Lung microvascular endothelial cell (primary cell): ENCODE measurements around the gene RAD54L2. TPM values are rescaled to one million over a fixed set of nuclear protein-coding genes. Genes with fewer than 3 reads are reported as not detected.
A peak's percentile ranks its signal among the peaks of the same experiment; 100 is the strongest.
"Not testable (repeated sequence)": the region's sequence is repeated elsewhere in the genome, so short reads cannot be mapped to it uniquely, and the experiment has no call there.

Experiments used
- DNase-seq, 2 donors: peaks; one replicate each; pipeline versions ENCODE4 v3.0.0 to v3.0.0-alpha.2; 2010; ENCODE audit warnings: low read depth in 2 of 2
- total RNA-seq: library from RNA; depleted of rRNA; stranded (reverse); fragments of >200 nt; gene quantifications from 2 replicates; pipeline ENCODE4 v1.2.1, GENCODE V29; 2014

The RAD54L2 gene
- 10.5 and 14.5 TPM in 2 replicates for total RNA-seq

GRCh38 chr3:51538459-51539290 lies at the start of gene RAD54L2:
TSS of gene RAD54L2 (plus strand) at chr3:51538719. CDS start at chr3:51590421, 51,702 bp downstream.
- DNase-seq: peak; percentile 89 to 93

GRCh38 chr3:51498876-51499738 lies 39.4 kb upstream of the RAD54L2 start:
- DNase-seq: peak; percentile 95 to 97

- DNase-seq: peak in 1 of 2 donors; percentile 11
These were observed 37.8 kb upstream of the RAD54L2 start for GRCh38 chr3:51500632-51501131.

- peak; percentile 79 to 86 for DNase-seq
These were observed 36.5 kb upstream of the RAD54L2 start for GRCh38 chr3:51501833-51502561.

- DNase-seq: no peak
These were observed 36.0 kb upstream of the RAD54L2 start for GRCh38 chr3:51502562-51502910.

GRCh38 chr3:51503007-51503406 lies 35.5 kb upstream of the RAD54L2 start:
- DNase-seq: no peak

- DNase-seq: no peak
These were observed 30.3 kb upstream of the RAD54L2 start for GRCh38 chr3:51508255-51508654.

GRCh38 chr3:51510996-51511395 lies 27.5 kb upstream of the RAD54L2 start:
- no peak for DNase-seq

- DNase-seq: no peak
These were observed 24.3 kb upstream of the RAD54L2 start for GRCh38 chr3:51514210-51514609.

- no peak for DNase-seq
These were observed 18.7 kb upstream of the RAD54L2 start for GRCh38 chr3:51519848-51520247.

GRCh38 chr3:51520906-51521730 lies 17.4 kb upstream of the RAD54L2 start:
- DNase-seq: not testable (repeated sequence)

- DNase-seq: no peak
These were observed 16.1 kb upstream of the RAD54L2 start for GRCh38 chr3:51522273-51522962.

- DNase-seq: not testable (repeated sequence)
These were observed 13.6 kb upstream of the RAD54L2 start for GRCh38 chr3:51524874-51525273.

GRCh38 chr3:51530485-51530884 lies 8.0 kb upstream of the RAD54L2 start:
- no peak for DNase-seq

GRCh38 chr3:51535146-51536019 lies 3.1 kb upstream of the RAD54L2 start:
- no peak for DNase-seq

- not testable (repeated sequence) for DNase-seq
These were observed 888 bp upstream of the RAD54L2 start for GRCh38 chr3:51537631-51538030.

GRCh38 chr3:51538115-51538458 lies 432 bp upstream of the RAD54L2 start:
- DNase-seq: peak in 1 of 2 donors; percentile 6

GRCh38 chr3:51539291-51539941 lies 897 bp downstream of the RAD54L2 start:
- DNase-seq: peak; percentile 52 to 66

GRCh38 chr3:51542596-51542995 lies 4.1 kb downstream of the RAD54L2 start:
- not testable (repeated sequence) for DNase-seq
